ENCODE data around the gene CHRNG. TPM values are rescaled to one million over a fixed set of nuclear protein-coding genes. Genes with fewer than 3 reads are reported as not detected.

The CHRNG gene
- total and polyA plus RNA-seq, 2 experiments from 2014 or later, result 0.28 TPM; not detected in 1

GRCh38 chr2:232540441-232541041 lies 1.0 kb downstream of the CHRNG start:
- Histone ChIP-seq H3K27me3 (no peaks in the 10 kb centered on the region), H3K4me1 (ENCODE audit: low read depth) (peaks cover 15% of the 10 kb centered on the region), H3K9me3 (ENCODE audit: low read depth) (no peaks in the 10 kb centered on the region), H3K36me3 (no peaks in the 10 kb centered on the region), H3K27ac (no peak overlapping the region), H3K4me3 (no peak overlapping the region)
- no peak for TF ChIP-seq CTCF (IDR thresholded peaks at IDR 0.05; ENCODE audit: low read depth, low read length)
- no peak for DNase-seq (ENCODE audit: low read depth in 1 of 2, low spot score in 1 of 2)

- Histone ChIP-seq H3K36me3 (no peaks in the 10 kb centered on the region), H3K9me3 (ENCODE audit: low read depth) (no peaks in the 10 kb centered on the region), H3K27ac (no peak overlapping the region), H3K4me1 (ENCODE audit: low read depth) (peaks cover 15% of the 10 kb centered on the region), H3K27me3 (no peaks in the 10 kb centered on the region), H3K4me3 (no peak overlapping the region)
- no peak for DNase-seq (ENCODE audit: low read depth in 1 of 2, low spot score in 1 of 2)
- no peak for TF ChIP-seq CTCF (IDR thresholded peaks at IDR 0.05; ENCODE audit: low read depth, low read length)
Measured at GRCh38 chr2:232541195-232541960, 1.9 kb downstream of the CHRNG start.

DNA sequence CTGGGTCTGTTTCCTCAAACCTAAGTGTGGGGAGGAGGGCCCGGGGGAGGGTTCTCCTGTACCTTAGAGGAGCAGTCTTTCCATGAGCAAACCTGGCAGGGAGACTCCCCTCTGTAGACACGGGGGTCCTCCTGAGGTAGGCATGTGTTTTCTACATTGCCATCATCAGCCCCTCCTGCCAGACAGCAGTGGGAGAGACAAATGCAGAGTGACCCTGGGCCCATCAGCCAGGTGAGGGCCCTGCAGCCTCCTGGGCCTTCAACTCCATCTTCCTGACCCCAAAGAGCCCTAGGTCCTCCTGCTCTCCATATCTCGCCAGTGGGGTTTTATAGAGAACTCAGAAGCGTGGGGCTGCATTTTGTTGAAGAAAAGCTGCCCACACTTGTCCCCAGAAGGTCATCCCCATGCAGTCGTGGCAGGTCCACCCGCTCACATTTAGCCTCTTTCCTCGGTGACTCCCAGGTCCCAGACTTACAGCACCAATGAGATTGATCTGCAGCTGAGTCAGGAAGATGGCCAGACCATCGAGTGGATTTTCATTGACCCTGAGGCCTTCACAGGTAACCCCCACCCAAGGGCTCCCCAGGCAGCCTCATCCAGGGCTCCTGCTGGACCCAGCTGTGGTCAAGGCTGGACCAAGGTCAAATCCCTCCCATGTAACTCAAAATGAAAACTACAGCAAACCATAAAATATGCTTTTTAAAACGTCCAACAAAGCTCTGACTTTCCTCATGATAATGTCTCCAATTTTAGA lies 2.6 kb downstream of the CHRNG start:
- TF ChIP-seq CTCF (IDR thresholded peaks at IDR 0.05; ENCODE audit: low read depth, low read length), result no peak
- Histone ChIP-seq H3K27ac (no peak overlapping the region), H3K27me3 (no peaks in the 10 kb centered on the region), H3K36me3 (no peaks in the 10 kb centered on the region), H3K4me1 (ENCODE audit: low read depth) (peaks cover 15% of the 10 kb centered on the region), H3K4me3 (no peak overlapping the region), H3K9me3 (ENCODE audit: low read depth) (no peaks in the 10 kb centered on the region)
- DNase-seq (ENCODE audit: low read depth in 1 of 2, low spot score in 1 of 2), result no peak

DNA sequence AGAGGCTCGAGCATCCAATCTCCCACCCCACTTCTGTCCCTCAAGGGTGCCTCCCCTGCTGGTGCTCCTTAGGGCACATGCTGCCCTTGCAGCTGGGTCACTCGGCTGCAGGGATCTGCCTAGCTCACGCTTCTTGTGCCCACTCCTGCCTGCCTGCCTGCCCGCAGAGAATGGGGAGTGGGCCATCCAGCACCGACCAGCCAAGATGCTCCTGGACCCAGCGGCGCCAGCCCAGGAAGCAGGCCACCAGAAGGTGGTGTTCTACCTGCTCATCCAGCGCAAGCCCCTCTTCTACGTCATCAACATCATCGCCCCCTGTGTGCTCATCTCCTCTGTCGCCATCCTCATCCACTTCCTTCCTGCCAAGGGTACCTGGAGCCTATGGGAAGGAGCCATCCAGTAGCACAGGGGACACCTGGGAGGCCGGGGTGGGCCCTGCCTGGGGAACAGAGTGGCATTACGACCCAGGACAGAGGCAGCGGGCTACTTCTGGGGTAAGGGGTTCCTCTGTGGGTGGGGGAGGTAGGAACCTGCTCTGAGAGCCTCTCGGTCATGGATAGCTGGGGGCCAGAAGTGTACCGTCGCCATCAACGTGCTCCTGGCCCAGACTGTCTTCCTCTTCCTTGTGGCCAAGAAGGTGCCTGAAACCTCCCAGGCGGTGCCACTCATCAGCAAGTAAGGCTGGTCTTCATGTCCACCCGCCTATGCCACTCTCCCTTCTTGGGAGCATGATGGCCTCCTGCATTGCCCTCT lies 3.4 kb downstream of the CHRNG start:
- no peak for TF ChIP-seq CTCF (IDR thresholded peaks at IDR 0.05; ENCODE audit: low read depth, low read length)
- Histone ChIP-seq H3K27me3 (no peaks in the 10 kb centered on the region), H3K27ac (no peak overlapping the region), H3K4me1 (ENCODE audit: low read depth) (peaks cover 15% of the 10 kb centered on the region), H3K4me3 (no peak overlapping the region), H3K36me3 (no peaks in the 10 kb centered on the region), H3K9me3 (ENCODE audit: low read depth) (no peaks in the 10 kb centered on the region)
- no peak for DNase-seq (ENCODE audit: low read depth in 1 of 2, low spot score in 1 of 2)

DNA sequence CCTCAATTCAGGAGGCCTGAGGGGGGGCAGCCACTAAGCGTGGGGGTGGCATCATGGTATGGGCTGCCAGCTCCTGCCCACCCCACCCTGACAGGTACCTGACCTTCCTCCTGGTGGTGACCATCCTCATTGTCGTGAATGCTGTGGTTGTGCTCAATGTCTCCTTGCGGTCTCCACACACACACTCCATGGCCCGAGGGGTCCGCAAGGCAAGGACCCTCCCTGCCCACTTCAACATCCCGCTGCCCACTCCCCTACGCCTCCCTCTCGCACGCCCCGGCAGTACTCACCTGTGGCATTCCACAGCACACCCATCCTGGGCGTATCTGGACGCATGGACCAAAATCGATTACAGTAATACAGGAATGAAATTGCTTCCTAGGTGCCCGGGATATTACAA lies 4.0 kb downstream of the CHRNG start:
- Histone ChIP-seq H3K9me3 (ENCODE audit: low read depth) (no peaks in the 10 kb centered on the region), H3K4me3 (no peak overlapping the region), H3K27ac (no peak overlapping the region), H3K27me3 (no peaks in the 10 kb centered on the region), H3K4me1 (ENCODE audit: low read depth) (peaks cover 15% of the 10 kb centered on the region), H3K36me3 (no peaks in the 10 kb centered on the region)
- no peak for DNase-seq (ENCODE audit: low read depth in 1 of 2, low spot score in 1 of 2)
- no peak for TF ChIP-seq CTCF (IDR thresholded peaks at IDR 0.05; ENCODE audit: low read depth, low read length)
